ENCODE measurements around the gene LRRFIP2. TPM values are rescaled to one million over a fixed set of nuclear protein-coding genes. Genes with fewer than 3 reads are reported as not detected.

LRRFIP2 gene
- total and polyA plus RNA-seq, 2 of the 4 experiments (the other 2 are of a cell fraction), result 20.6 to 31.0 TPM

GRCh38 chr3:37131860-37132144 lies 42.6 kb downstream of the LRRFIP2 start:
- H4K20me1 ChIP-seq (ENCODE audit: insufficient read depth, low read length), result peaks cover 9% of the 10 kb centered on the region
- WGBS, 2 experiments (ENCODE audit: extremely low coverage in 2 of 2, insufficient read length in 1 of 2), result no CpG with 5 or more reads among the region's 2 CpGs
- no peak for ATAC-seq (ENCODE audit: low read depth)
- H3K14ac ChIP-seq (replicated peaks; ENCODE audit: low read depth, low read length), result peak overlapping the region; percentile 12; the same call in 1 of the 2 replicates
- H3K4ac ChIP-seq (ENCODE audit: low read depth, low read length), result no peak overlapping the region; the same call in 1 of the 2 replicates
- H4K91ac ChIP-seq (ENCODE audit: insufficient read depth, low read depth, low read length), result no peak overlapping the region
- peaks cover 39 to 69% of the 10 kb centered on the region in 2 experiments for H3K79me1 ChIP-seq (ENCODE audit: low read depth in 1 of 2, low read length in 2 of 2)
- H2BK15ac ChIP-seq (ENCODE audit: low read depth, low read length), result no peak overlapping the region
- no TSS peak for BruUV-seq (replicated peaks)
- TF ChIP-seq MAZ (IDR thresholded peaks at IDR 0.05; ENCODE audit: borderline replicate concordance, low read depth, low read length), result no peak
- TF ChIP-seq RCOR1 (IDR thresholded peaks at IDR 0.05; ENCODE audit: insufficient replicate concordance, low read length), result no peak
- TF ChIP-seq ELK1 (IDR thresholded peaks at IDR 0.05; ENCODE audit: borderline replicate concordance, low read depth, low read length), result no peak
- no peak for TF ChIP-seq POLR2A (IDR thresholded peaks at IDR 0.05; ENCODE audit: low read depth, low read length)
- no peak for TF ChIP-seq CEBPB (IDR thresholded peaks at IDR 0.05; ENCODE audit: low read depth, low read length)
- no peak for TF ChIP-seq BHLHE40 (IDR thresholded peaks at IDR 0.05; ENCODE audit: low read depth, low read length)
- TF ChIP-seq, protein P1, sequence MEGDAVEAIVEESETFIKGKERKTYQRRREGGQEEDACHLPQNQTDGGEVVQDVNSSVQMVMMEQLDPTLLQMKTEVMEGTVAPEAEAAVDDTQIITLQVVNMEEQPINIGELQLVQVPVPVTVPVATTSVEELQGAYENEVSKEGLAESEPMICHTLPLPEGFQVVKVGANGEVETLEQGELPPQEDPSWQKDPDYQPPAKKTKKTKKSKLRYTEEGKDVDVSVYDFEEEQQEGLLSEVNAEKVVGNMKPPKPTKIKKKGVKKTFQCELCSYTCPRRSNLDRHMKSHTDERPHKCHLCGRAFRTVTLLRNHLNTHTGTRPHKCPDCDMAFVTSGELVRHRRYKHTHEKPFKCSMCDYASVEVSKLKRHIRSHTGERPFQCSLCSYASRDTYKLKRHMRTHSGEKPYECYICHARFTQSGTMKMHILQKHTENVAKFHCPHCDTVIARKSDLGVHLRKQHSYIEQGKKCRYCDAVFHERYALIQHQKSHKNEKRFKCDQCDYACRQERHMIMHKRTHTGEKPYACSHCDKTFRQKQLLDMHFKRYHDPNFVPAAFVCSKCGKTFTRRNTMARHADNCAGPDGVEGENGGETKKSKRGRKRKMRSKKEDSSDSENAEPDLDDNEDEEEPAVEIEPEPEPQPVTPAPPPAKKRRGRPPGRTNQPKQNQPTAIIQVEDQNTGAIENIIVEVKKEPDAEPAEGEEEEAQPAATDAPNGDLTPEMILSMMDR (conservative IDR thresholded peaks at IDR 0.05; ENCODE audit: low read depth, low read length), result no peak
- no peak for TF ChIP-seq NFE2L2 (IDR thresholded peaks at IDR 0.05; ENCODE audit: low read depth, low read length)
- peak overlapping the region; percentile 47; the same call in 1 of the 2 replicates for H3K18ac ChIP-seq (ENCODE audit: low read depth, low read length)
- no peak overlapping the region for H3K27ac ChIP-seq (ENCODE audit: insufficient read depth, low read length)
- H3K4me3 ChIP-seq (ENCODE audit: insufficient read depth, low read depth, low read length), result no peak overlapping the region
- H3K27me3 ChIP-seq (ENCODE audit: control insufficient read depth, insufficient read depth, low read length), result no peaks in the 10 kb centered on the region
- CTCF ChIA-PET, result interaction anchor here (1.0 kb wide), 1 partner anchor 23 kb away, joined by 3 read pairs; no protein-coding TSS in a partner anchor
- in situ Hi-C loops (cut with MboI; ENCODE audit: low sequenced_read_pairs) (no loop called here), intact Hi-C loops (cut with micrococcal nuclease) (no loop called here), dilution Hi-C loops (cut with HindIII; ENCODE audit: low sequenced_read_pairs, unreplicated experiment) (no loop called here)
- H2BK5ac ChIP-seq (ENCODE audit: low read depth, low read length, poor library complexity, severe bottlenecking), result peak overlapping the region; percentile 14
- POLR2A ChIA-PET (ENCODE audit: unreplicated experiment), result no interaction called here
- H2AK9ac ChIP-seq (replicated peaks; ENCODE audit: low read depth, low read length, poor library complexity), result no peak overlapping the region
- H2AFZ ChIP-seq (replicated peaks; ENCODE audit: low read length, poor library complexity), result no peak overlapping the region
- no peaks in the 10 kb centered on the region for H3K36me3 ChIP-seq (ENCODE audit: control insufficient read depth, insufficient read depth, low read length)
- H3K23ac ChIP-seq (ENCODE audit: low read depth, low read length), result peak overlapping the region; percentile 6; the same call in 1 of the 2 replicates
- H2BK120ac ChIP-seq (ENCODE audit: low read depth, low read length), result no peak overlapping the region
- no peaks in the 10 kb centered on the region for H3K9me3 ChIP-seq (ENCODE audit: control insufficient read depth, insufficient read depth, low read length)
- peaks cover 8% of the 10 kb centered on the region for H3K4me1 ChIP-seq (ENCODE audit: control insufficient read depth, insufficient read depth, low read length)
- H3K4me2 ChIP-seq (ENCODE audit: low read depth, low read length), result peak overlapping the region; percentile 37; the same call in 1 of the 2 replicates
- H4K5ac ChIP-seq (ENCODE audit: low read depth, low read length), result no peak overlapping the region; the same call in 1 of the 2 replicates
- no peak overlapping the region for H3K56ac ChIP-seq (ENCODE audit: extremely low read depth, insufficient read depth, low read length)
- H3K9me1 ChIP-seq (ENCODE audit: insufficient read depth, low read length), result peaks cover under 1% of the 10 kb centered on the region; the same call in 1 of the 2 replicates
- no peak overlapping the region for H3K9ac ChIP-seq (ENCODE audit: low read depth, low read length)
- no peak overlapping the region for H2BK20ac ChIP-seq (ENCODE audit: low read depth, low read length)
- H2AK5ac ChIP-seq (ENCODE audit: low read depth, low read length), result no peak overlapping the region
- H4K8ac ChIP-seq (ENCODE audit: low read depth in 2 of 2, low read length in 2 of 2), result no peak overlapping the region
- no peak for DNase-seq

All from IMR-90 (cell line).